Activated naive CD4-positive, alpha-beta T cell treated with anti-CD3 and anti-CD28 coated beads, Interleukin-2, amount 50 U/mL, for 24 hours (primary cell): ENCODE data around the gene RACGAP1.
A peak's percentile ranks its signal among the peaks of the same experiment; 100 is the strongest.

ENCODE experiments used
- H3K27ac Mint-ChIP-seq: one replicate; pipeline ENCODE4 v1.8.0; 2021; ENCODE audit warnings: mild to moderate bottlenecking, mixed read lengths
- H3K27me3 Mint-ChIP-seq: one replicate; pipeline ENCODE4 v1.8.0; 2021; ENCODE audit warnings: mixed read lengths
- H3K36me3 Mint-ChIP-seq: one replicate; pipeline ENCODE4 v1.8.0; 2021; ENCODE audit warnings: mixed read lengths
- H3K4me1 Mint-ChIP-seq: one replicate; pipeline ENCODE4 v1.8.0; 2021; ENCODE audit warnings: mixed read lengths
- H3K4me3 Mint-ChIP-seq: one replicate; pipeline ENCODE4 v1.8.0; 2021; ENCODE audit warnings: mild to moderate bottlenecking, mixed read lengths
- H3K9me3 Mint-ChIP-seq: one replicate; pipeline ENCODE4 v1.8.0; 2021; ENCODE audit warnings: mixed read lengths

The RACGAP1 gene

DNA sequence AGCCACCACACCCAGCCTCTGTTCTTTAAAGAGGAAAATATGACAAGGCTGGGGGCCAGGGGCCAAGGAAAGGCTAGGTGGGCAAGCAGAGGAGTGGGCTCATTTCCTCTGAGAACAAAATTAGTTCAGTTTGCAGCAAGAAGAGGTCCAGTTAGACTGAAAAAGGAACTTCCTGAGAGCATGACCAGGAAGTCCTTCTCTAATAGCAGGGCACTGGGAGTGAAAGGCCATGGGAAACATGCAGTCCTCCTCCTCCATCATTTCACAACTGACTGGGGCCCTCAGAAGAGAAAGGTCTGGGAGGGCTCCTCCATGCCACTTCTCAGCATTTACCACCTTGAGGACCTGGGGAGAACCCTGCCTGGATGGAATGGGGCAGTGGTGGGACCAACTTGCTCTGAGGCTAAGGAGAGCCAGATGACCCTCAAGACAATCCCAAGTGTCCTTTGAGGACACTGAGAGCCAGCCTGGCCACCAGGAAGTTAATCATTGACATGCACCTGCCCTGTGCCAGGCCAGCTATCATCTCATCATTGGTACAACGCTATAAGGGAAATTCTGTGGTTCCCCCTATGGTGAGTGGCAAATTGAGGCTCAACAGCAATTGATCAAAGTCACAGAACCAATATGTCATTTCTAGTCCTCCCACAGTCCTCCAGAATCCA is 72.8 kb downstream of the RACGAP1 start:
- H3K27me3 Mint-ChIP-seq, result peaks cover 24% of the 10 kb centered on the region
- H3K27ac Mint-ChIP-seq, result no peak overlapping the region
- no peaks in the 10 kb centered on the region for H3K9me3 Mint-ChIP-seq
- no peaks in the 10 kb centered on the region for H3K4me1 Mint-ChIP-seq
- no peaks in the 10 kb centered on the region for H3K36me3 Mint-ChIP-seq
- no peak overlapping the region for H3K4me3 Mint-ChIP-seq

DNA sequence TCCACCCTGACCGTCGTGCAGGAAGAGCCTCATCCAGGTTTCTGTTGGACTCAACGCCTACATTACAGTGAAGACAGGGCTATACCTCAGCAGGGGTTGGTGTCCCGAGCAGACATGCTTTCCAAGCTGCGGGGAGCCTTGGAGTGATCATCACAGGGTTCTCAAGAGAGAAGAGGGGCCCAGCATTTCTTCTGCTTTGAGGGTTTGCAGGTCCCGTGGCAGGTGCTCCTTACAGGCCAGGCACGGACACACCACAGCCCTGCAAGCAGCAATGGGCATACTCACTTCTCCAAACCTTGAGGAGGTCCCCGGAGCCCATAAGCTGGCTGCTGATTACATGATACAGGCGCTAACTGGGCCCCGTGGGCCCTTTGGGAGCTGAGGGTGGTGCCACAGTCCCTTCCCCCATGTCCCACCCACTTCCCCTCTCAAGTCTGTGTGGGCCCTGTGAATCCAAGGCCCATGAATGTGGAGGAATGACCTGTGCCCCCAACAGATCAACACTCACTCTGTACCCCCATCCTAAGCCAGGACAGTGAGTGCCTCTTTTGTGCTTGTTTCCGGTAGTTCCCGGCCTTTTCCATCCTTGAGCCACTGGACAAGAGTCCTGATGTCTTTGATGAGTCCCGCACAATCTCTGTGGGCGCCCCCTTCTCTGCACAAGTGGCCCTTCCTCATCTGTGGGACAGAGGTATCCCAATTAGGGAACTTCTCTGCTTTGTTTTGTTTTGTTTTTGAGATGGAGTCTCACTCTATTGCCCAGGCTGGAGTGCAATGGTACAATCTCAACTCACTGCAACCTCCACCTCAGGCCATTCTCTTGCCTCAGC is 73.7 kb downstream of the RACGAP1 start:
- Mint-ChIP-seq H3K36me3 (no peaks in the 10 kb centered on the region), H3K9me3 (no peaks in the 10 kb centered on the region), H3K4me3 (no peak overlapping the region), H3K27ac (no peak overlapping the region), H3K4me1 (no peaks in the 10 kb centered on the region), H3K27me3 (peaks cover 16% of the 10 kb centered on the region)

- Mint-ChIP-seq H3K27me3 (peaks cover 12% of the 10 kb centered on the region), H3K27ac (no peak within 1 kb of the TSS), H3K36me3 (no peaks in the 10 kb centered on the region), H3K9me3 (no peaks in the 10 kb centered on the region), H3K4me3 (no peak within 1 kb of the TSS), H3K4me1 (peaks cover 7% of the 10 kb centered on the region)
Measured at GRCh38 chr12:49950273-49951251, 74.7 kb downstream of the RACGAP1 start, which contains the start of gene AQP2. Gene AQP2 (plus strand): TSS chr12:49950737. CDS start chr12:49950831, 94 bp downstream.

GRCh38 chr12:49949866-49950265 is 75.4 kb downstream of the RACGAP1 start:
- Mint-ChIP-seq H3K9me3 (no peaks in the 10 kb centered on the region), H3K27me3 (peaks cover 11% of the 10 kb centered on the region), H3K36me3 (no peaks in the 10 kb centered on the region), H3K27ac (no peak overlapping the region), H3K4me3 (no peak overlapping the region), H3K4me1 (peaks cover 14% of the 10 kb centered on the region)

GRCh38 chr12:49948866-49949845 is 76.1 kb downstream of the RACGAP1 start:
- Mint-ChIP-seq H3K9me3 (no peaks in the 10 kb centered on the region), H3K27ac (no peak overlapping the region), H3K27me3 (peaks cover 4% of the 10 kb centered on the region)

GRCh38 chr12:49947593-49948226 is 77.6 kb downstream of the RACGAP1 start:
- no peaks in the 10 kb centered on the region for H3K36me3 Mint-ChIP-seq
- no peaks in the 10 kb centered on the region for H3K27me3 Mint-ChIP-seq
- no peak overlapping the region for H3K27ac Mint-ChIP-seq
- no peaks in the 10 kb centered on the region for H3K9me3 Mint-ChIP-seq
- H3K4me1 Mint-ChIP-seq, result peaks cover 20% of the 10 kb centered on the region
- H3K4me3 Mint-ChIP-seq, result no peak overlapping the region

More at GRCh38 chr12:49948866-49949845, 76.1 kb downstream of the RACGAP1 start:
- Mint-ChIP-seq H3K36me3 (no peaks in the 10 kb centered on the region), H3K4me3 (no peak overlapping the region), H3K4me1 (peaks cover 20% of the 10 kb centered on the region)

DNA sequence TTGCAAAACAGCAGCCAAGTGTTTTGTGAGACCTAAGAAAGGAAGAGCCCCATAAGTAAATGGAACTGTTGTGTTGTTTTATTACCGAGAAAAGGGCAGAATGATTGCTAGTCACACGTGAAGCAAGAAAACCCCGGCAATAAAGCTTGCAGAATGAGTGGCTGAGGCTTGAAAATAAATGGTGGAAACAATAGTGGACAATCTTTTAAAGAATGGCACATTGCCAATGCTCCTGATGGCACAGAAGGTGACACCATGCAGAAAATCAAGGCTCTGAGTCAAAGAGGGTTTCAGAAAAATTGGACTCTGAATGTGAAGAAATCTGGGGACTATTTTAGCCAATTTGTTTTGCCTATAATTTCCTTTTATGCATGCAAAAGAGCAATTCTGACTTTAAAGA is 78.8 kb downstream of the RACGAP1 start:
- Mint-ChIP-seq H3K36me3 (no peaks in the 10 kb centered on the region), H3K4me1 (peaks cover 20% of the 10 kb centered on the region), H3K27ac (no peak overlapping the region), H3K27me3 (no peaks in the 10 kb centered on the region), H3K4me3 (no peak overlapping the region), H3K9me3 (no peaks in the 10 kb centered on the region)

GRCh38 chr12:49946086-49946485 is 79.2 kb downstream of the RACGAP1 start:
- Mint-ChIP-seq H3K36me3 (no peaks in the 10 kb centered on the region), H3K9me3 (no peaks in the 10 kb centered on the region), H3K27ac (no peak overlapping the region), H3K4me3 (peak overlapping the region; percentile 86), H3K4me1 (peaks cover 20% of the 10 kb centered on the region), H3K27me3 (no peaks in the 10 kb centered on the region)

GRCh38 chr12:49945394-49946080 is 79.8 kb downstream of the RACGAP1 start:
- H3K4me1 Mint-ChIP-seq, result peaks cover 20% of the 10 kb centered on the region
- H3K9me3 Mint-ChIP-seq, result no peaks in the 10 kb centered on the region
- H3K27ac Mint-ChIP-seq, result peak overlapping the region; percentile 90
- H3K36me3 Mint-ChIP-seq, result no peaks in the 10 kb centered on the region
- H3K4me3 Mint-ChIP-seq, result peak overlapping the region; percentile 86
- no peaks in the 10 kb centered on the region for H3K27me3 Mint-ChIP-seq

DNA sequence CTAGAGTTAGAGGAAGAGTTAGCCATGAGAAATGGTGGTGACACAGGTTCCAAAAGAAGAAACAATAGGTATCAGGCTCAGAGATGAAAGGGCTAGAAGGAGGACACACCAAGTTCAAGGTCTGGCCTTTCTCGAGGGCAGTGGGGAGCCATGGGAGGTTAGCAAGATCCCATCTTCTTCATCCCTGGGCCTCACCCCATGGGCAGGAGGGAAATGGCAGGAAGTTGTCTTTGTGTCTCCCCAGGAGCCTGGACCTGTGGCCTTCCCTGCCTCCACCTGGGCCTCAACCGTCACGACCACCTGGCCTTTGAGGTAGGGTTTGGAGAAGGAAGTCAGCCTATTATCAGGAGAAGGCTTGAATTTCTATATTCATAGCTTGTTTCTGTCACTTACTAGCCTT is 80.6 kb downstream of the RACGAP1 start:
- Mint-ChIP-seq H3K27ac (peak overlapping the region; percentile 90), H3K9me3 (no peaks in the 10 kb centered on the region), H3K4me1 (peaks cover 20% of the 10 kb centered on the region), H3K36me3 (no peaks in the 10 kb centered on the region), H3K27me3 (no peaks in the 10 kb centered on the region), H3K4me3 (peak overlapping the region; percentile 86)

DNA sequence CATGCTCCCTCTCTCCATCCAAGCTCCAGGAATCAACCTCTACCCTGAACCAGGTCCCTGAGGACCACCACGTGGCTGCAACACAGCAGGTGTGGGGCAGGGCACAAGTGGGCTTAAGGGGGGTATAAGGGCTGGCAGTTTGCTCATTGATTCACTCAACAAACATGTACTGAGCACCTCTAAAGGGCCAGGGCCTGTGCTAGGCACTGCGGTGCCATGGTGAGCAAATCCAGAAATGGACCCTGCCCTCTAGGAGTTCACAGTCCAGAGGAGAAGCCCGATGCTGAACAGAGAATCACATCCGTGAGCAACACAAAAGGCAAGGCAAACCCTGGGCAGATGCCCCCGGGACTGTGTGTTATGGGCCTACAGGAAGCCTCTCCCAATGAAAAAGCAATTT is 81.2 kb downstream of the RACGAP1 start:
- H3K9me3 Mint-ChIP-seq, result no peaks in the 10 kb centered on the region
- H3K27ac Mint-ChIP-seq, result no peak overlapping the region
- H3K36me3 Mint-ChIP-seq, result no peaks in the 10 kb centered on the region
- peaks cover 20% of the 10 kb centered on the region for H3K4me1 Mint-ChIP-seq
- H3K4me3 Mint-ChIP-seq, result no peak overlapping the region
- no peaks in the 10 kb centered on the region for H3K27me3 Mint-ChIP-seq

GRCh38 chr12:49943625-49943960 is 81.7 kb downstream of the RACGAP1 start:
- Mint-ChIP-seq H3K27ac (no peak overlapping the region), H3K27me3 (no peaks in the 10 kb centered on the region), H3K4me3 (no peak overlapping the region), H3K9me3 (no peaks in the 10 kb centered on the region), H3K4me1 (peaks cover 20% of the 10 kb centered on the region), H3K36me3 (no peaks in the 10 kb centered on the region)

DNA sequence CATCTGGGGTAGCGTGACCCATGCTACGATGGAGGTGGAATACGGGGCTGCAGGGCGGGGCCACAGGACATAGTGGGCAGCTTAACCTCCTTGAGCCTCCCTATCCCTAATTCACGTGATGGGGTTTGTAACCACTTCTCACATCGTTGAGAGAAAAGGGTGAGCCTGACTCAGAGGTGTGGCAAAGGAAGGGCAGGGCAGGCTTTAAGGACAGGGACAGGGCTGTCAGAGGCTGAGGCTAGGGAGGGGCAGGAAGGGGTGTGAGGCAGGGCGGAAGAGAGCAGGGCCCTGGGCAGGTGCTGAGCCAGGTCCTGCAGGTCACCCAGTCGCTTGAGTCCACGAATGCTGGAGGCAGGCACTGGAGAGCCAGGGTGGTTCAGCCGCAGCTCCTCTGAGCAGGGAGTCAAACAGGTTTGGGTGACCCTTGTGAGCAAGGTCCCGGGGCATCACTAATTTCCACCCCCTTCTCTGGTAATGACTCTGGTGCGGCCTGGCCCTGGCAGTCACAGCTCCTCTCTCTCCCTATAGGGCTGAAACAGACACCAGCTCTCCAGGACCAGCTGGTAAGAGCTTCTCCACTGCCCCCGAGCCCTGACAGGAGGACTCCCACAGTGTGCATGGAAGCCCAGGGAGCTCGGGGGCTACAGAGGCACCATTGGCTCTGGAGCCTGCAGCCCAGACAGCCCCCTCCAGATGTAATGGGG is 82.2 kb downstream of the RACGAP1 start:
- Mint-ChIP-seq H3K4me1 (peaks cover 20% of the 10 kb centered on the region), H3K36me3 (no peaks in the 10 kb centered on the region), H3K27me3 (no peaks in the 10 kb centered on the region), H3K9me3 (no peaks in the 10 kb centered on the region), H3K27ac (no peak overlapping the region), H3K4me3 (no peak overlapping the region)
